AG09309 (cell line): ENCODE data around the gene XPO5.

Experiments
- DNase-seq: peaks from one replicate; pipeline ENCODE4 v3.0.0-alpha.2; 2010; ENCODE audit warnings: low read depth
- H3K4me3 ChIP-seq: 2 replicates; pipeline ENCODE4 v1.5.1; 2011; ENCODE audit warnings: mild to moderate bottlenecking, low read depth, low read length, moderate library complexity; ENCODE audit not compliant: control insufficient read depth
- TF ChIP-seq, protein P1 (sequence below): IDR thresholded peaks from 2 replicates; pipeline ENCODE4 v1.5.1; 2011; ENCODE audit warnings: mild to moderate bottlenecking, low read depth, low read length, inconsistent platforms; ENCODE audit not compliant: insufficient read depth, control insufficient read depth; ENCODE audit errors: missing control alignments

XPO5 gene

DNA sequence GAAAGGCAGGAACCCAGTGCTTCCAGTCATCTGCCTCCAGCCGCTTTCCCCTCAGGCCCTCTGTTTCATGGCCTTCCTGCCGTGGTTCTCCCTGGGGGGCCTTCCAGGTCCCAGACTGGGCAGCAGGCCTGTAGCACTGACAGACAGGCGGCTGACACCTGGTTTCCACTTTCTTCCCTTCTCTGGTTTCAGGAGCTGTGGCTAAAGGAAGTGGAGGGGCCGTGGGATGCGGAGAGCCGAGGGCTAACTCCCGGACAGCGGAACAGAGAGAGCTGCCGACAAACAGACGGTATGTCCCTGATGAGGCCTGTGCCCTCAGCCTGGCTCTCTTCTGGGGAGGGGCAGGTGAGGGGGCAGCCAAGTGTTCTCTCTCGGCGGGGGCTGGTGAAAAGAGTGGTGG lies 78.1 kb downstream of the XPO5 start:
- TF ChIP-seq, protein P1, sequence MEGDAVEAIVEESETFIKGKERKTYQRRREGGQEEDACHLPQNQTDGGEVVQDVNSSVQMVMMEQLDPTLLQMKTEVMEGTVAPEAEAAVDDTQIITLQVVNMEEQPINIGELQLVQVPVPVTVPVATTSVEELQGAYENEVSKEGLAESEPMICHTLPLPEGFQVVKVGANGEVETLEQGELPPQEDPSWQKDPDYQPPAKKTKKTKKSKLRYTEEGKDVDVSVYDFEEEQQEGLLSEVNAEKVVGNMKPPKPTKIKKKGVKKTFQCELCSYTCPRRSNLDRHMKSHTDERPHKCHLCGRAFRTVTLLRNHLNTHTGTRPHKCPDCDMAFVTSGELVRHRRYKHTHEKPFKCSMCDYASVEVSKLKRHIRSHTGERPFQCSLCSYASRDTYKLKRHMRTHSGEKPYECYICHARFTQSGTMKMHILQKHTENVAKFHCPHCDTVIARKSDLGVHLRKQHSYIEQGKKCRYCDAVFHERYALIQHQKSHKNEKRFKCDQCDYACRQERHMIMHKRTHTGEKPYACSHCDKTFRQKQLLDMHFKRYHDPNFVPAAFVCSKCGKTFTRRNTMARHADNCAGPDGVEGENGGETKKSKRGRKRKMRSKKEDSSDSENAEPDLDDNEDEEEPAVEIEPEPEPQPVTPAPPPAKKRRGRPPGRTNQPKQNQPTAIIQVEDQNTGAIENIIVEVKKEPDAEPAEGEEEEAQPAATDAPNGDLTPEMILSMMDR: no peak
- DNase-seq: no peak
- no peak overlapping the region for H3K4me3 ChIP-seq

- TF ChIP-seq, protein P1: no peak
- DNase-seq: no peak
- no peak overlapping the region for H3K4me3 ChIP-seq
Measured at GRCh38 chr6:43497129-43497396, 78.8 kb downstream of the XPO5 start.

- H3K4me3 ChIP-seq: no peak overlapping the region
- no peak for DNase-seq
- TF ChIP-seq, protein P1: peak; percentile 65
Measured at GRCh38 chr6:43496370-43497128, 79.3 kb downstream of the XPO5 start.

DNA sequence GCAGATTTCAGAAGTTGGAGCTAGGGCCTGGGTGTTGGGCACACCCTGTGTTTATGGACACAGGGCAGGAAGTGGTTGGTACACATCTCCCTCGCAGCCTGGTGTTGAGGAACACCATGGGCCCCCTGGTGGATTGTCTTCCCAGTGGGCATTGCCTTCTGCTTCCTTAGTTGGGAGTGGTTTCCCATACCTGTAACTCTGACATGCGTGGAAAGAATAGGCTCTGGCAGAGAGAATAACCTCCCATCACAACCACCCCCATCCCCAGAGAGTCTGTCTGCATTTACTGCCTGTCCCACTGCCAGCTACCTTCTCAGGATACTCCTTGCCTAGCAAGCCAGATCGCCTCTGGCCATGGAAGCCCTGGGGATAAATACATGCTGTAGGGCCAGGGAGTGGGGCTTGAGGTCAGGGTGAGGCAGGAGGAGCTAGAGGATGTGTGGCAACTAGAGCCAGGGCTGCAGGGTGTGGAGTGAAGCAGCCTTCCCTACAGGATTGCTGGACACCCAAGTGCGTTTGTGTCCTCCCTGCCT lies 80.4 kb downstream of the XPO5 start:
- no peak for DNase-seq

DNA sequence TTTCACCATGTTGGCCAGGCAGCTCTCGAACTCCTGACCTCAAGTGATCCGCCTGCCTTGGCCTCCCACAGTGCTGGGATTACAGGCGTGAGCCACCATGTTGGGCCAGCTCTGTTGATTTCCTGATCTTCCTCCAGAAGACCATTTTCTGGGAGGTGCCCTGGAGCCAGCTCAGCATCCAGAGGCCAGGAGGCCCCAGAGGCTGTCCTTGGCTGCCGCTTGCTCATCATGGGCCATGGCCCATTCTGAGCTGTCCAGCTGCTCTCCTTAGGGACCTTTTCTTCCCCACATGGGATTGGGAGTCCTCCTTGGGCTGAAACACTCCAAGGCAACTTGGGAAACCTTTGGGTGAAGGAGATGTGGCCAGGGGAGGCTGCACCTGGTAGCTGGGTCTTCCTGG lies 81.1 kb downstream of the XPO5 start:
- TF ChIP-seq, protein P1: no peak
- H3K4me3 ChIP-seq: no peak overlapping the region
- DNase-seq: no peak

More for the DNA sequence above, 80.4 kb downstream of the XPO5 start:
- TF ChIP-seq, protein P1: peak; percentile 31
- no peak overlapping the region for H3K4me3 ChIP-seq

GRCh38 chr6:43494321-43494720 lies 81.5 kb downstream of the XPO5 start:
- no peak for DNase-seq
- TF ChIP-seq, protein P1: no peak

More at GRCh38 chr6:43494321-43494720, 81.5 kb downstream of the XPO5 start:
- H3K4me3 ChIP-seq: no peak overlapping the region
